Stomach (tissue), 9 donors: ENCODE results near the gene UBE2S. TPM values are rescaled to one million over a fixed set of nuclear protein-coding genes. Genes with fewer than 3 reads are reported as not detected.

Source experiments
- DNase-seq, 2 donors: peaks; one replicate each; pipeline versions ENCODE4 v3.0.0 to v3.0.0-alpha.2; 2013 to 2019
- H3K27ac ChIP-seq, 5 donors: fragments of 200-600 bp in 4 of 5; sonication (generic) in 4 of 5; one replicate each; pipeline ENCODE4 v1.5.1; 2013 to 2019; ENCODE audit warnings: mild to moderate bottlenecking in 1 of 5, moderate library complexity in 1 of 5
- H3K27me3 ChIP-seq, 3 donors: fragments of 200-600 bp; sonication (generic); one replicate each; pipeline ENCODE4 v1.5.1; 2017 to 2019; ENCODE audit warnings: mixed run types in 1 of 3
- H3K36me3 ChIP-seq, 4 donors: fragments of 200-600 bp; sonication (generic); 1 replicate in 3 of 4; 2 replicates in 1 of 4; pipeline ENCODE4 v1.5.1; 2016 to 2019
- H3K4me1 ChIP-seq, 4 donors: fragments of 200-600 bp; sonication (generic); one replicate each; pipeline ENCODE4 v1.5.1; 2016 to 2019
- H3K4me3 ChIP-seq, 4 donors: fragments of 200-600 bp; sonication (generic) in 3 of 4; one replicate each; pipeline ENCODE4 v1.5.1; 2016 to 2019; ENCODE audit warnings: mild to moderate bottlenecking in 1 of 4
- H3K9me3 ChIP-seq, 4 donors: fragments of 200-600 bp; sonication (generic); one replicate each; pipeline ENCODE4 v1.5.1; 2016 to 2019
- CTCF ChIP-seq, 7 experiments: fragments of 450-650 bp in 4 of 7; fragments of 200-600 bp in 3 of 7; sonication (generic) in 3 of 7; IDR thresholded peaks; one replicate each; pipeline ENCODE4 v1.5.1; 2016 to 2019; ENCODE audit warnings: antibody characterized with exemption in 7 of 7, control low read depth in 2 of 7, mild to moderate bottlenecking in 1 of 7
- EP300 ChIP-seq: sonication (generic); formaldehyde crosslinking; IDR thresholded peaks from one replicate; pipeline ENCODE4 v1.6.1; 2017; ENCODE audit warnings: antibody characterized with exemption
- POLR2A ChIP-seq, 4 donors: fragments of 450-650 bp; IDR thresholded peaks; one replicate each; pipeline ENCODE4 v1.6.1; 2016; ENCODE audit warnings: antibody characterized with exemption in 4 of 4, control low read depth in 2 of 4, mild to moderate bottlenecking in 1 of 4, moderate library complexity in 1 of 4
- POLR2AphosphoS5 ChIP-seq, 3 donors: sonication (generic); formaldehyde crosslinking; IDR thresholded peaks; one replicate each; pipeline ENCODE4 v1.6.1; 2016; ENCODE audit warnings: antibody characterized with exemption in 3 of 3
- WGBS, 5 donors: extraction: QIAGEN DNeasy Blood & Tissue Kit in 3 of 5; methylation state at CpG; one replicate each; pipeline versions ENCODE4 v1.1.5 to v1.1.7; 2013 to 2018; 5-methylcytosine and 5-hydroxymethylcytosine counted together
- intact Hi-C: fragments of 100-400 bp; cut with DNase I; formaldehyde crosslinking; loops from one replicate; pipeline ENCODE4 v1.15.1; 2023; ENCODE audit warnings: low total_unique reads
- polyA plus RNA-seq, 3 donors: library from polyadenylated mRNA; stranded (reverse); fragments of 200-250 nt; gene quantifications; one replicate each; pipeline ENCODE4 v1.2.3, GENCODE V29; 2013
- total RNA-seq, 5 donors: library from RNA; depleted of rRNA; stranded (reverse); fragments of >200 nt; gene quantifications; one replicate each; pipeline versions ENCODE4 v1.1.0 to v1.2.3, GENCODE V29; 2014 to 2016
- donor health status: healthy with polysubstance abuse.
- donor health status: Bipolar disorder and iron deficiency.
- donor health status: healthy.

The UBE2S gene
- total and polyA plus RNA-seq, 8 donors = 8.0 to 43.3 (median 13.1) TPM

DNA sequence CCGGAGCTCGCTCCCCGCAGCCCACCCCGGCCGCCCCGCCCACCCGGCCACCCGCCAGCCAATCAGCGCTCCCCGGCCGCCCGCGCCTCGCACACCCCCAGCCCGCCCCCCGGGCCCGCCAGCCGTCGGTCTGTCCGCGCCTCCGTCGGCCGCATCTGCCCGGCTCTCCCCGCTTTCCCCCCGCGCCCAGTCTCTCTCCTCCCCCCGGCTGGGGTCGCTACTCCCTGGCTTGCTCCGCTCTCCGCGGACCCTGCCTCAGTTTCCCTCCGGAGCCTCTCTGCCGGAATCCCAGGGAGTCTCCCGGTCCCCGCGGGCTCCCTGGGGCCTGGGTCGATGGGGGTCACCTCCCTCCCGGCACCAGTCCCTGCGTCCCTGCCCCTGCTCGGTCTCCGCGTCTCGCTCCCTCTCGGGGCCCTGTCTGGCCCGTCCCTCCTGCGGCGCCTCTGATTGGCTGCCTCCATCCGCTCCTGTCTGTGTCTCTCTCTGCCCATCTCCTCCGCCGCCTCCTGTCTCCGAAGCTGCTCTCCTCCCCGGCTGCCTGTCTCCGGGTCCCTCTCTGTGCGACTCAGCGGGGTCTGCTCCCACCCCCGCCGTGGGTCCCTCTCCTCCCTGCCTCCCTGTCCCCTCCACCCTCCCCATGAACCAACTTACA, 37.8 kb downstream of the UBE2S start:
- H3K27me3 ChIP-seq = peaks cover 26 to 98% (median 73%) of the 10 kb centered on the region in 3 donors
- H3K9me3 ChIP-seq = no peaks in the 10 kb centered on the region
- TF ChIP-seq POLR2AphosphoS5 (IDR thresholded peaks at IDR 0.05) = no peak
- TF ChIP-seq POLR2A (IDR thresholded peaks at IDR 0.05) = no peak
- no peak for TF ChIP-seq CTCF (IDR thresholded peaks at IDR 0.05)
- TF ChIP-seq EP300 = no peak
- H3K27ac ChIP-seq = peak overlapping the region in 3 of 5 donors; percentile 43 to 64 (median 55)
- peak overlapping the region; percentile 22 to 42 (median 37) for H3K4me3 ChIP-seq
- 1 to 2% (median 2%) methylated on average over 30 to 58 of the region's 59 CpGs for WGBS, 5 donors
- no peaks in the 10 kb centered on the region for H3K36me3 ChIP-seq
- DNase-seq = peak in 1 of 2 donors; percentile 63
- peaks cover 20 to 33% (median 26%) of the 10 kb centered on the region in 4 donors for H3K4me1 ChIP-seq
- intact Hi-C loops = no loop called here

DNA sequence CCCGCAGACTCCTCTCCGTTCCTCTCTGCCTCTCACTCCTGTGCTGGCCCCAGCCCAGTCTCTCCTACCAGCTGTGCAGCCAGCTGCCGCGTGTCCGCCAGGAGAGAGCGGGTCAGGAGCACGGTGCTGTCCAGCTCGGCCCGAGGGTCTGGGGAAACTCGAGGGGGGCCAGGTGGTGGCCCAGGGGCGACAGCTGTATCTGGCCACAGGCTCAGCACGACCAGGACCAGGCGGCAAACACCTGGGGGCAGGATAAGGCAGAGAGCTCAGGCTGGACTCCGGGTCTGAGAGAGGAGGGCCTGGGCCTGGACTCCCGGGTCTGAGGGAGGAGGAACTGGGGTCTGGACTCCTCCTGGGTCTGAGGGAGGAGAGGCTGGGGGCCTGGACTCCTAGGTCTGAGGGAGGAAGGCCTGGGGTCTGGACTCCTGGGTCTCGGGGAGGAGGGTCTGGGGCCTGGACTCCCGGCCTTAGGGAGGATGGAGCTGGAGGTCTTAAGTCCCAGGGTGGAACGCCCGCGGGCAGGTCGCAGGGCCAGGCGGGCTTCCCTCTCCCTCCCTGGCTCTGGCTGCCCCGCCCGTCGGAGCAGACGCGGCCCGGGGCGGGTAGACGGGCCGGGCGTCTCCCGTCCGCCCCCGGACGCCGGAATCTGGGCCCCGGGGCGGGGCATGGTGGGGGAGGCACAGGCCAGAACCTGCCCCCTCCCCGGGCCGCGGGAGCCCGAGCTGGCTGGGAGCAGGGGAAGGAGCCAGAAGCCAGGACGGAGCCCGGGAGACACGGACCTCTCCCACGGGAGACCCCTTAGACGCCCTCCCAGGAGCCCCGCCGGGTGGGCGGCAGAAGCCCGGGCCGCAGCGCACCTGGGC, 38.7 kb downstream of the UBE2S start:
- 8 to 30% (median 10%) methylated on average over 17 to 54 of the region's 54 CpGs for WGBS, 5 donors
- intact Hi-C loops = no loop called here

DNA sequence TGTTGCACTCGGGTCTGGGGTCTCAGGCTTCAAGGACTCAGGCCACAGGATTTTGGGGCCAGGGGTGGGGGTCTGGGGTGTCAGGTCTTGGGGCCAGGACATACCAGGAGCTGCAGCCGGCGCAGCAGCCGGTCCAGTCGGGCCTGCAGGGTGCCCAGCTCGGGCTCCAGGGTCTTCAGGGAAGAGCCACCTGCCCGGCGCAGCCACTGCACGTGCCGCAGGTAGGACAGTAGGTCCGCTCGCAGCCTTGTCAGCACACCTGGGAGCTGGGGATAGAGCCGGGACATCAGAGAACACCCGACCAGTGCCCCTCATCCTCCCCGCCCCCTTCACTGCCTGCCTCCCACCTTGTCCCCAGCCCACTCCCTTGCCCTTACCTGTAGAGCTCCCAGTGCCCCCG, 39.5 kb downstream of the UBE2S start:
- peaks cover 18 to 84% (median 56%) of the 10 kb centered on the region in 3 donors for H3K27me3 ChIP-seq

More for the DNA sequence above, 38.7 kb downstream of the UBE2S start:
- Histone ChIP-seq H3K36me3 (no peaks in the 10 kb centered on the region), H3K4me3 (peak overlapping the region; percentile 23 to 42 (median 31)), H3K27ac (peak overlapping the region in 2 of 5 donors; percentile 35 to 64), H3K27me3 (peaks cover 19 to 91% (median 64%) of the 10 kb centered on the region in 3 donors), H3K4me1 (peaks cover 16 to 24% (median 22%) of the 10 kb centered on the region in 4 donors), H3K9me3 (no peaks in the 10 kb centered on the region)
- no peak for TF ChIP-seq POLR2A (IDR thresholded peaks at IDR 0.05)
- no peak for TF ChIP-seq POLR2AphosphoS5 (IDR thresholded peaks at IDR 0.05)
- TF ChIP-seq EP300 = no peak
- TF ChIP-seq CTCF (IDR thresholded peaks at IDR 0.05) = no peak
- DNase-seq = peak in 1 of 2 donors; percentile 78

More for the DNA sequence above, 39.5 kb downstream of the UBE2S start:
- intact Hi-C loops = no loop called here
- no peaks in the 10 kb centered on the region for H3K9me3 ChIP-seq
- no peak overlapping the region for H3K27ac ChIP-seq
- 74 to 87% (median 84%) methylated on average over 6 to 16 of the region's 16 CpGs for WGBS, 5 donors
- TF ChIP-seq EP300 (no peak), POLR2AphosphoS5 (IDR thresholded peaks at IDR 0.05) (no peak), POLR2A (IDR thresholded peaks at IDR 0.05) (no peak), CTCF (IDR thresholded peaks at IDR 0.05) (no peak)
- no peaks in the 10 kb centered on the region for H3K36me3 ChIP-seq
- H3K4me3 ChIP-seq = no peak overlapping the region
- DNase-seq = no peak
- H3K4me1 ChIP-seq = peaks cover 16 to 20% (median 20%) of the 10 kb centered on the region in 4 donors
